Activated CD4-positive, alpha-beta T cell treated with anti-CD3 and anti-CD28 coated beads, Interleukin-2, amount 50 U/mL, for 4 hours (primary cell): ENCODE data around the gene CCDC40.

ENCODE experiments used
- DNase-seq, 2 experiments: peaks; one replicate each; pipeline ENCODE4 v3.0.0-alpha.2; 2020

CCDC40 gene

DNA sequence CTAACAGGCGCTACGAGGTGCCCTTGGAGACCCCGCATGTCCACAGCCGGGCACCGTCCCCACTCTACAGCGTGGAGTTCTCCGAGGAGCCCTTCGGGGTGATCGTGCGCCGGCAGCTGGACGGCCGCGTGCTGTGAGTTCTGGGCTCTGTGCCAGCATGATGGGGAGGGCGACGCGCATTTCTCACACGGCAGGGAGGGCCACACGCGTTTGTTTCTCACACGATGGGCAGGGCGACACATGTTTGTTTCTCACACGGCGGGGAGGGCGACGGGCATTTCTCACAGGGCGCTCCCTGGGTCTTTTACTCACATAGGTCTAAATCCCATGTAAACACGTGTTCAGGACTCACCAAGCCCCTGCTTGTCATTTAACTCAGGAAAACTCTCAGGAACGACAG is 69.3 kb downstream of the CCDC40 start:
- DNase-seq, result no peak

DNA sequence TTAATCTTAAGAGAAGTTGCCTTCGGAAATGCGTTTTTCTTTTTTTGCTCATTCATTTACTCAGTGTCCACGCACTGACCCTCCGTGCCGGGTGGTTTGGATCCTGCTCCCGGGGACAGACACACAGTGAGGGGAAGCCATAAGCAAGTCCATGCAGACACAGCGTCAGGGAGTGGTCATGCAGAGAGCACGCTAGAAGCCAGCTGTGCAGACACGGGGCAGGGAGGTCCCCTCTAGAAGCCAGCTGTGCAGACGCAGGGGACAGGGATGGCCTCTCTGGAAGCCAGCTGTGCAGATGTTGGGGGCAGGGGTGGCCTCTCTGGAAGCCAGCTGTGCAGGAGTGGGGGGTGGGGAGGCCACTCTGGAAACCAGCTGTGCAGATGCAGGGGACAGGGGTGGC is 69.7 kb downstream of the CCDC40 start:
- no peak for DNase-seq

DNA sequence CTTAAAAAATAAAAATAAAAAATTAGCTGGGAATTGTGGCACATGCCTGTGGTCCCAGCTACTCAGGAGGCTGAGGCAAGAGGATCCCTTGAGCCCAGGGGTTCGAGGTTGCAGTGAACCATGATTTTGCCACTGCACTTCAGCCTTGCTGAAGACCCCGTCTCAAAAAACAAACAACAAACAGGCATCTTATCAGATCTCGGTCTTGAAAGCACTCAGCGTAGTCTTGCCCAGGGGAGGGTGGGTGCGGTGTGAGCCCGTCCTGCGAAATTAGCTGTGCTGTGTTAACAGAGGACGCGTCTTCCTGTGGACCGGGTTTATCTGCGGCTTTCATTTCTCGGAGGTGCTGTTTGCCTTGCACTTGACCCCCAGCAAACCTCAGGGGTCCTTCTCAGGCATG is 70.3 kb downstream of the CCDC40 start:
- no peak for DNase-seq

DNA sequence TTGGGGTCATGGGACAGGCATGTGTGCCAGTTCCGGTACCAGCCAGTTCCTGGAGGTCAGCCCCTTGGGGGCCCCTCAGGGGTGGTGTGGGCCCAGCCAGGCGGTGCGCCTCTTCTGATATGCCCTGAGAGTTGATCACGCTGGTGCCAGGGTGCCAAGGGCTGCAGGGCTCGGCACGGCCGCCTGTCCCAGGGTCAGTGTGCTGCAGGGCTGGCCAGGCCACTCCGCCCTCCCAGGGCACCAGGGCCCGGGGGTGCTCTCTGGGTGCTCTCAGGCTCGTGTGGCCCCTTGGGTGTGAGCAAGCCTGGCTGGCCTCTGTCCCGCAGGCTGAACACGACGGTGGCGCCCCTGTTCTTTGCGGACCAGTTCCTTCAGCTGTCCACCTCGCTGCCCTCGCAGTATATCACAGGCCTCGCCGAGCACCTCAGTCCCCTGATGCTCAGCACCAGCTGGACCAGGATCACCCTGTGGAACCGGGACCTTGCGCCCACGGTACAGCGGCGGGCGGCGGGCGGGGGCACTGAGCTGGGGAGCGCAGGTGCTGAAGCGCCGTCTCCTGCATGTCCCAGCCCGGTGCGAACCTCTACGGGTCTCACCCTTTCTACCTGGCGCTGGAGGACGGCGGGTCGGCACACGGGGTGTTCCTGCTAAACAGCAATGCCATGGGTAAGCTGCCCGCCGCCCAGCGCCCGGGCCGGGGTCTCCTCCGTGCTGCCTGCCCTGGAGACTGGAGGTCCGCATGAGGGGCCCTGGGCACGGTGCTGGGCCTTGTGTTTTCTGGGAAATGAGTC is 71.0 kb downstream of the CCDC40 start:
- no peak for DNase-seq

DNA sequence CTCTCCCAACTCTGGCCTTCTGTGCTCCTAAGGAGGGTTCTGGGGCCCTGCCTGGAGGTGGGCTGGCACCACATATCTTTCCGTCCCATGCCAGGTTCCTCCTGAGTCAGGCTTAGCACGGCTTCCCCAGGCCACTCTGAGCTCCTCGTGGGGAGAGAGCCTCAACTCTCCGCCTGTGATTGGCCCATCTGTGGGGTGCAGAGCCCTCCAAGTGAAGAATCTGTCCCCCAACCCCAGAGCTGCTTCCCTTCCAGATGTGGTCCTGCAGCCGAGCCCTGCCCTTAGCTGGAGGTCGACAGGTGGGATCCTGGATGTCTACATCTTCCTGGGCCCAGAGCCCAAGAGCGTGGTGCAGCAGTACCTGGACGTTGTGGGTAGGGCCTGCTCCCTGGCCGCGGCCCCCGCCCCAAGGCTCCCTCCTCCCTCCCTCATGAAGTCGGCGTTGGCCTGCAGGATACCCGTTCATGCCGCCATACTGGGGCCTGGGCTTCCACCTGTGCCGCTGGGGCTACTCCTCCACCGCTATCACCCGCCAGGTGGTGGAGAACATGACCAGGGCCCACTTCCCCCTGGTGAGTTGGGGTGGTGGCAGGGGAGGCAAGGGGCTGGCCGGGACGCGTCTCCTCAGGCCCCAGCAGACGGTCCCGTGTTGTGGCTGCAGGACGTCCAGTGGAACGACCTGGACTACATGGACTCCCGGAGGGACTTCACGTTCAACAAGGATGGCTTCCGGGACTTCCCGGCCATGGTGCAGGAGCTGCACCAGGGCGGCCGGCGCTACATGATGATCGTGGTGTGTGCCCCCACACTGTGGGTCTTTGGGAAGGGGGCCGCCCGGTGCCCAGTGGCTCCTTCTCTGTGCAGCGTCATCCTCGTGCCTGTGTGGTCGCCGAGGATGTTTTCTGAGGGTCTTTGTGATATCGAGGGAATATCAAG is 71.9 kb downstream of the CCDC40 start:
- no peak for DNase-seq

DNA sequence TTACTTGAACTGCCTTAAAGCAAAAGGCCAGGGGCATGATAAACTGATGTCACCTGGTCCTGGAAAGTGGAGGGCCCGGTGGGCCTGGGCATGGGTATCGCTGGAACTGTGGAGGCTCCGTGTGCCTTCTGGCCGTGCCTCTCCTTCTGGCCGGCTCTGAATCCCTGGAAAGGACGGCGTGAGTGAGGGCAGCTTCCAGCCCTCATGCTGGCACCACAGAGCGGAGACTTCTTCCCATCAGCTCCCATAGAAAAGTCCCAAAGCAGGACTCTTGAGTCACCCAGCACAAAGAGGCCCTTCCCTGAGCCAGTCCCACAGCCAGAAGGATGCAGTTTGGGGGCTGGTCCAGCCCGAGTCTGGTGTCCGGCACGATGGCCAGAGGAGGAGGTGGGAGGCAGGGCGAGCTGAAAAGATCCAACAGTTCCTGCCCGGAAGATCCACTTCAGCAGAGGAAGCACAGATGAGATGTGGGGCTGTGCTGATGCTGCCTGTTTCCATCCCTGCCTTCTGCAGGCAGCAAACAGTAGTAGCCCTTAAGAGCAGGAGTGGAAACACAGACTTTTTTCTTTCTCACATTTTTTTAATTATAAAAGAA is 72.7 kb downstream of the CCDC40 start:
- DNase-seq, result no peak

DNA sequence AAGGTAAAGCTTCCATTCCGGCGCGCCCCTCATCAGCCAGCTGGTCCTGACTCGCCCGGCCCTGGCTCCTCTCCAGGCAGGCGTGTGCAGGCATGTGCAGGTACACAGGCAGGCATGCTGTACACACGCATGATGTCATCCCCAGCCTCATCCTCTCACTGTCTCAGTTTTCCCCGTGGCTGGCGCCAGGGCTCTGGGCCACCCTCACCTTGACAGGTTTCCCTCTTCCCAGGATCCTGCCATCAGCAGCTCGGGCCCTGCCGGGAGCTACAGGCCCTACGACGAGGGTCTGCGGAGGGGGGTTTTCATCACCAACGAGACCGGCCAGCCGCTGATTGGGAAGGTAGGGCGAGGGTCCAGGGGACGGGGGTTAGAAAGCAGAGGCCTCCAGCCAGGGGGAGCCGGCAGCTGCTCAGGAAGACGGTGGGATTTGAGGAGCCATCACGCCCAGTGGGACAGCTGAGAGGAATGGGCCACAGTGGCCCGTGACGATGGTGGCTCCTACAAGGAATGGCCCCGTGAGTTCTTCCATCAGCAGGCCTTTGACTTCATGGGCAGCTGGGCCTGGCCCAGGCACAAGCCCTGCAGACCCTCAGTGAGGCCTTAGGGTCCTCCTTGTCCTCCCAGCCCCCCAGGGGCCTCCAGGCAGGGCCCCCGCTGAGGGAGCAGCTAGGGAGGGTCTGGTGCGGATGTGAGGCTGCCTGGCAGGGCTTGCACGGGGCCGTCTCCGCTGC is 73.4 kb downstream of the CCDC40 start:
- DNase-seq, result no peak

DNA sequence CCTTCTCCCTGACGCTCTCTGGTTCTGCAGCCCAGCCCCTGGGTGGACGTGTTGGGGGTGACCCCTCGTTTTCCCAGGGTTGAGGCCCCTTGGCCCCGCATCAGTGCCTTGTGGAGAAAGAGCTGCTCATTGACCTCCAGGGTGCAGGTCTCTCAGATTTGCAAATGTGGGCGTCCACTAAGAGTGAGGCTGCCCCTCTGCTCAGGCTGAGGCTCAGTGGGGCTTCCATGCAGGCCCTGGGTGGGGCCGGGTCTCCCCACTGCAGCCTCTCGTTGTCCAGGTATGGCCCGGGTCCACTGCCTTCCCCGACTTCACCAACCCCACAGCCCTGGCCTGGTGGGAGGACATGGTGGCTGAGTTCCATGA is 74.0 kb downstream of the CCDC40 start:
- DNase-seq, result no peak

DNA sequence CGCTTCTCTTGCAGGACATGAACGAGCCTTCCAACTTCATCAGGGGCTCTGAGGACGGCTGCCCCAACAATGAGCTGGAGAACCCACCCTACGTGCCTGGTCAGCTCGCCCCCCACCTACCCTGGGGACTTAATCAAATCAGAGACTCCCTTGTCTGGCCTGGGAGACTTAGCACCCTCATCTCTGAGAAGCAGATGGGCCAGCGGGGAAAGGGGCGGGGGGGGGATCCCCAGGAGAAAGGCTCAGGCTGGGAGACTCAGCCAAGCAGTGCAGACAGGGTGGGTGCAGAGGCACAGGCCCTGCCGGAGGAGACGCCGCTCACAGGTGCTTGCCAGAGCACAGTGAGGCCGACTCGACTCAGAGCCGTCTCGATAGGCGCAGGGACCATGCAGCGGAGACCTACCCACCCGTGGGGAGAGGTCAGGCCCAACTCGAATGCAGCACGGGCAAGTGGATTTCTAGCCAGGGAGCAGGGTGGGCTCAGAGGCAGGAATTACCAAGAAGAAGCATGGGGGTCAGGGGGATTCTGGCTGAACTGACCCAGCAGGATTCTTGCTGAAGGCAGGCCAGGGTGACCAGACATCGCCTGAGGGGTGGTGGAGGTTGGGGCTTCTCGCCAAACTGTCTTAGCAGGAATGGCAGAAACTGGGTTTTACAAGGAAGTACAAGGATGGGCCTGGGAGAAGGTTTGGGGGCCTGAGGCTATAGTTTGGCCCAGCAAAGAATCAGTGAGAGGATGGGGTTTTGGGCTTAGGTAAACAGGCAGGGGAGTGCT is 74.7 kb downstream of the CCDC40 start:
- DNase-seq, result no peak

DNA sequence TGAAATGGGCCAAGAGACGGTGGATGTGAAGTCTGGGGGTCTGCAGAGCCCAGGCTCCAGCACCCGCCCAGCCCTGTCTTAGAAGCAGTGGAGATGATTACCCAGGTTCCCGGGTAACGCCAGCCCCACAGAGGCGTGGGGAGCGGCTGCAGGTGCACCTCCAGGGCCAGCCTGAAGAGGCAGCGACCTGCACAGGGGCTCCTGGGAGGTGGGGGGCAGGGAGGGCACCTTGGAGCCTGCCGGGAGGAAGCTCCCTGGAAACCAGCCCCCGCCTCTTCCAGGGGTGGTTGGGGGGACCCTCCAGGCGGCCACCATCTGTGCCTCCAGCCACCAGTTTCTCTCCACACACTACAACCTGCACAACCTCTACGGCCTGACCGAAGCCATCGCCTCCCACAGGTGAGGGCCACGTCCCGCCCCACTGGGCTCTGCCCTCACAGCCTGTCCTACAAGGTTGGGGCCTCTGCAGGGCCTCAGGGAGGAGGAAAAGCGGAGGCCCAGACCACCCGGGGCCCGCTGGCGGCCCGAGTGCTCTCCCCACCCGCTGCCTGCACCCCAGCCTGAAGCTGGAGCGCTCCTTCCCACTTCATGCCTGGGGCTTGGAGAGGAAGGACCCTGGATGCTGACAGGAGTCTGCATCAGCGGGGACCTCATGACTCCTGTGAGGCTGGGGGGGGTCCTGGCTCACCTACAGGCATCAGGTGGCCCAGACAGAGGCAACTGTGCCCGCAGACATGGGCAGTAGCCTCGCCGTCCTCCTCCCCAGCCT is 75.4 kb downstream of the CCDC40 start:
- DNase-seq, result no peak

DNA sequence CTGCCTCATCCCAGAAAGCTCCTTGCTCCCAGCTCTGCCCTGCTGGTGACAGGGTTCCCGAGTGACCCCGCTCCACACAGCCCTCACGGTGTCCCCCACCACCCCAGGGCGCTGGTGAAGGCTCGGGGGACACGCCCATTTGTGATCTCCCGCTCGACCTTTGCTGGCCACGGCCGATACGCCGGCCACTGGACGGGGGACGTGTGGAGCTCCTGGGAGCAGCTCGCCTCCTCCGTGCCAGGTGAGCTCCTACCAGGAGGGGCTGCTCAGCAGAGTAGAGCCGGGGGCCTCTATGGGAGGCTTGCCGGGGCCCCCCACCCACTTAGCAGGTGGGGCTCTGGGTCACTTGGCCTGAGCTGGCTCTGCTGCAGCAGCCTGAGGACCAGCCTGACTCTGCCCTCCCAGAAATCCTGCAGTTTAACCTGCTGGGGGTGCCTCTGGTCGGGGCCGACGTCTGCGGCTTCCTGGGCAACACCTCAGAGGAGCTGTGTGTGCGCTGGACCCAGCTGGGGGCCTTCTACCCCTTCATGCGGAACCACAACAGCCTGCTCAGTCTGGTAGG is 76.1 kb downstream of the CCDC40 start:
- DNase-seq, result no peak

DNA sequence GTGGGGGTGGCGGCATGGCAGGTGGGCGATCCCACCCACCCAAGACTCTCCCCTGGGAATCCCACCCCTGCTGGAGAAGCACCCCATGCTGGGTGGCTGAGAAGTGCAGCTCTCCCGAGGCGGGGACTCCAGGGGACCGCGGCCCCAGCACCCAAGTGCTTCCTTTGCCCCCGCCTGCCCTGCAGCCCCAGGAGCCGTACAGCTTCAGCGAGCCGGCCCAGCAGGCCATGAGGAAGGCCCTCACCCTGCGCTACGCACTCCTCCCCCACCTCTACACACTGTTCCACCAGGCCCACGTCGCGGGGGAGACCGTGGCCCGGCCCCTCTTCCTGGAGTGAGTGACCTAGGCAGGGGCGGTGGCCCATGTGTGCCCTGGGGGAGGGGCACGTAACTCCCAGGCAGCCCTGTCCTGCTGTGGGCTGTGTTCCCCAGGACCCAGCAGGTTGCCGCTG is 76.6 kb downstream of the CCDC40 start:
- DNase-seq, result no peak

DNA sequence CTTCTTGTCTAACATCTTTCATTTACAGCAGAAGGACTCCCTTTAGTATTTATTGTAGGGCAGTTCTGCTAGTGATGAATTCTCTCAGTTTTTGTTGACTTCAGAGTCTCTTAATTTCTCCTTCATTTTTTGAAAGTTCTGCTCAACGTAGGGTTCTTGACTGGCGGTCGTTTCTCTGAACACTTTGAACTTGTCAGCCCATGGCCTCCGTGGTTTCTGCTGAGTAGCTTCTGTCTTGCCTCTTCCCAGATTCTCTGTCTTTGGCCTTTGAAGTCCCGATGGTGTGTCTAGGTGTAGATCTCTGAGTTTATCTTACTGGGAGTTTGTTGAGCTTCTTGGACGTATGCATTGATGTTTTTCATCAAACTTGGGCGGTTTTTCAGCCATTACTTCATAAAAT is 78.3 kb downstream of the CCDC40 start:
- DNase-seq, result no peak

DNA sequence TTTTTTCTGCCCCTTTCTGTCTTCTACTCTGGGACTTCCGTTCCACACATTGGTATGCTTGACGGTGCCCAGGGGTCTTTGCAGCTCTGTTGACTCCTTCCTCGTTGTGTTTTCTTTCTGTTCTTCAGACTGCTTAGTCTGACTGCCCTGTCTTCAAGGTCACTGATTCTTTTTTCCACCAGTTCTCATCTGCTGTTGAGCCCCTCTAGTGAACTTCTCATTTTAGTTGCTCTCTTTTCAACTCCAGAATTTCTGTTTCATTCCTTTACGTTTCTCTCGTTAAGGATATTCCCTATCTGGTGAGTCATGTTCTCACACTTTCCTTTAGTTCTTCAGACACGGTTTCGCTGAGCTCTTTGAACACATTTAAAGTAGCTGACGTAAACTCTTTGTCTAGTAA is 78.7 kb downstream of the CCDC40 start:
- no peak for DNase-seq

DNA sequence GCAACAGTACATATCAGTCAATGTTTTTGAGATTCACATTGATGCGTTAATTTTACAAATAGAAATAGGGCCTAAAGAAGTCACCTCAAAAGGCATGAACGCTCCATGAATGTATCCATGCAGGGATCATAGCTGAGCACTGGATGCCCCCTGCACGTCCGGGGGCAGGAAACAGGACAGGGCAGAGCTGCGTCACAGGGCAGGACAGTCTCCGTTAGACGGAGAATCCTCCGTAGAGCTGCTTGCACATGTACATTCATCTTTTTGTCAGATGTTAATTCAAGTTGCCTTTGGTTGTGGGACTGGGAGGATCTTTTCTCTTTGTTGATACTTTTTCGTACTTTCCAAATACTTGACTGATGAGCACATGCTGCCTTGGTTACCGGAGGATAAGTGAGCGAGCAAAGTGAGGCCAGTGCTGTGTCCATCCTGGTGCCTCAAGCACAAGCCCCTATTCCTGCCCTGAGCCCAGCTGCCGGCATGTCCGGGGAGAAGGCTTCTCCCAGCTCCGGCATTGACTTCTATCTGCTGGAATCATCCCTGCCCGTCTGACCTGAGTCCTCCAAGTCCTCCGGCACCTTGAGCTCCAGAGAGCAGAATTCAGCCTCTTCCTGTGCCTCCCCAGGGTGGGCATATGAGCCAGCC is 80.0 kb downstream of the CCDC40 start:
- DNase-seq, result no peak

DNA sequence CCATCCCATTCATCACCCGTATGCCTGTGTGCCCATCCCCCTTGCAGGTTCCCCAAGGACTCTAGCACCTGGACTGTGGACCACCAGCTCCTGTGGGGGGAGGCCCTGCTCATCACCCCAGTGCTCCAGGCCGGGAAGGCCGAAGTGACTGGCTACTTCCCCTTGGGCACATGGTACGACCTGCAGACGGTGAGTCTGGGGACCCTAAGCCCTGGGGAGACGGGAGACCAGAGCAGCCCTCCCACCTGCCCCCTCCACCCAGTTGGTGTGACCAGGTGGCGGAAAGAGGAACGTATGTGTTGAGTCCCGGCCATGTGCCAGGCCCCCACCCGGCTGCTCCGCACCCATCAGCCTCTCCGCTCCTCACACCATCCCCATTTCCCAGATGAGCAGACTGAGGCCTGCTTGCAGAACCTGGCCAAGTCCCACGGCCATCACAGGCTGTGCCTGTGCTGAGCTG is 80.5 kb downstream of the CCDC40 start:
- DNase-seq, result no peak

DNA sequence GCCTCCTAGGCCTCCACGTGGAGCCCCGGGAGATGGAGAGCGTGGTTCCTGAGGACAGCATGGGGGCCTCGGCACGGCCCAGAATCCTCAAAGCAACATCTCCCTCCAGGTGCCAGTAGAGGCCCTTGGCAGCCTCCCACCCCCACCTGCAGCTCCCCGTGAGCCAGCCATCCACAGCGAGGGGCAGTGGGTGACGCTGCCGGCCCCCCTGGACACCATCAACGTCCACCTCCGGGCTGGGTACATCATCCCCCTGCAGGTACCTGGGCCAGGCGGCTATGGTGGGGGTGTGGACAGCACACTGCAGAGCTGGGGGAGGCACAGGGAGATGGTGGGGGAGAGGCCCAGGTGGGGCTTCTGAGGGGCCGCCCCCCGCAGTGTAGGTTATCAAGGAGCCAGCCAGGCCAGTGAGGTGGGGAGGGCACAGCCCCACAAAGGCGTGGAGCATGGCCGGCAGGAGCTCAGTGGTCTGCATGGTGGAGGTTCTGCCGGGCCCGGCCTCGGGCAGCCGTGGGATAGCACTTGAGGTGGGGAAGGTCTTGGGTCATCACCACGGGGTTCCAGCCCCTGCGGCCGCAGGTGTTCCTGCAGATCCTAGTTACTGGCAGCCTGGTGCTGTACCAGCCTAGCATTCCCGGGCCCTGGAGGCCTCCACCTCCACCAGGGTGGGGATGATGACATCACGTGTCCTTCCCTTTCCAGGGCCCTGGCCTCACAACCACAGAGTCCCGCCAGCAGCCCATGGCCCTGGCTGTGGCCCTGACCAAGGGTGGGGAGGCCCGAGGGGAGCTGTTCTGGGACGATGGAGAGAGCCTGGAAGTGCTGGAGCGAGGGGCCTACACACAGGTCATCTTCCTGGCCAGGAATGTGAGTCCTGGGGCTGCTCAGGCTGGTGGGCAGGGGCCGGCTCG is 81.3 kb downstream of the CCDC40 start:
- no peak for DNase-seq

DNA sequence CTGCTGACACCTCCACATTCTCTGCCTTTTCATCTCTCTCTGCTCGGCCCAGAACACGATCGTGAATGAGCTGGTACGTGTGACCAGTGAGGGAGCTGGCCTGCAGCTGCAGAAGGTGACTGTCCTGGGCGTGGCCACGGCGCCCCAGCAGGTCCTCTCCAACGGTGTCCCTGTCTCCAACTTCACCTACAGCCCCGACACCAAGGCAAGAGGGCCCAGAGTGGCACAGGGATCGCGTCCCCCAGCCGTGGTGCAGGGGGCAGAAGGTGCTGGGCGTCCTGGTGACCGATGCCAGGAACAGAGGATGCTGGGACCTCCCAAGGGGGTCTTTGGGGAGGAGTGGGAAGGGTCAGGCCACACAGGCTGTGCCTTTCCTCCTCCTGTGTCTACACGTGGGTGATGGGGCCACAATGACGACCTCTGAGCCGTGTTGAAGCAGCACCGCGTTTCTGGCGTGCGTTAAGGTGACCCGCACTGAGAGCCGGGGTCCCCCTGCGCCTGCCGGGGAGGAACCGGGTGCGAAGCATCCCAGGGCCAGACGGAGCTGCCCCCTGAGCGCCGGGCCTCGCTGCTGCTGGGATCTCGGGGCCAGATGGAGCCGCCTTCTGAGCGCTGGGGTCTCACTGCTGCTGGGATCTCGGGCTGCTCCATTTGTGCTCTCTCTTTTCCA is 82.3 kb downstream of the CCDC40 start:
- no peak for DNase-seq
